HepG2 (cell line): ENCODE results near the gene RAB3A. TPM values are rescaled to one million over a fixed set of nuclear protein-coding genes. Genes with fewer than 3 reads are reported as not detected.

ENCODE experiments used
- ATAD3A ChIP-seq: sonication (generic); formaldehyde crosslinking; IDR thresholded peaks from 2 replicates; pipeline ENCODE4 v1.4.0; 2020; ENCODE audit warnings: missing genetic modification reagents
- ETV5 ChIP-seq: IDR thresholded peaks from 2 replicates; pipeline ENCODE4 v1.6.1; 2018; ENCODE audit warnings: missing biosample characterization, missing genetic modification reagents, inconsistent platforms, borderline replicate concordance
- EZH2 ChIP-seq: conservative IDR thresholded peaks from 2 replicates; pipeline ENCODE4 v1.6.1; 2012; ENCODE audit warnings: mild to moderate bottlenecking, low read depth, low read length, moderate library complexity
- GABPB1 ChIP-seq: IDR thresholded peaks from 2 replicates; pipeline ENCODE4 v1.6.1; 2016; ENCODE audit warnings: mild to moderate bottlenecking, missing genetic modification reagents, moderate library complexity, missing compliant biosample characterization
- ISL2 ChIP-seq: sonication (generic); formaldehyde crosslinking; IDR thresholded peaks from 2 replicates; pipeline ENCODE4 v1.5.0; 2020; ENCODE audit warnings: missing genetic modification reagents
- PCBP1 ChIP-seq: fragments of 200-400 bp; formaldehyde crosslinking; IDR thresholded peaks from 2 replicates; pipeline ENCODE4 v1.6.1; 2017; ENCODE audit warnings: mild to moderate bottlenecking, low read depth, low read length, borderline replicate concordance
- PTBP1 ChIP-seq: fragments of 200-400 bp; formaldehyde crosslinking; IDR thresholded peaks from 2 replicates; pipeline ENCODE4 v1.6.1; 2018; ENCODE audit warnings: low read length, low read depth; ENCODE audit not compliant: poor library complexity, severe bottlenecking
- RFX1 ChIP-seq: fragments of 450-650 bp; IDR thresholded peaks from 2 replicates; pipeline ENCODE4 v1.6.1; 2017
- SETDB1 ChIP-seq: sonication (generic); formaldehyde crosslinking; IDR thresholded peaks from 2 replicates; pipeline ENCODE4 v1.5.1; 2020; ENCODE audit warnings: missing genetic modification reagents, mild to moderate bottlenecking, borderline replicate concordance
- YEATS4 ChIP-seq: sonication (generic); formaldehyde crosslinking; IDR thresholded peaks from 2 replicates; pipeline ENCODE4 v1.4.0; 2020; ENCODE audit warnings: missing genetic modification reagents, borderline replicate concordance
- ZNF567 ChIP-seq: sonication (generic); formaldehyde crosslinking; IDR thresholded peaks from 2 replicates; pipeline ENCODE4 v1.8.1; 2023; ENCODE audit warnings: mild to moderate bottlenecking, missing genetic modification reagents, borderline replicate concordance
- ZNF781 ChIP-seq: sonication (generic); formaldehyde crosslinking; IDR thresholded peaks from 2 replicates; pipeline ENCODE4 v1.5.1; 2020; ENCODE audit warnings: borderline replicate concordance, mild to moderate bottlenecking, missing genetic modification reagents; ENCODE audit errors: not compliant biosample characterization
- ZNF788 ChIP-seq: sonication (generic); formaldehyde crosslinking; IDR thresholded peaks from 2 replicates; pipeline ENCODE4 v1.5.0; 2020; ENCODE audit warnings: mild to moderate bottlenecking, missing genetic modification reagents, borderline replicate concordance
- ZNF891 ChIP-seq: sonication (generic); formaldehyde crosslinking; IDR thresholded peaks from 2 replicates; pipeline ENCODE4 v1.5.0; 2020; ENCODE audit warnings: mild to moderate bottlenecking, missing genetic modification reagents
- ZSCAN20 ChIP-seq: sonication (generic); formaldehyde crosslinking; IDR thresholded peaks from 2 replicates; pipeline ENCODE4 v1.4.0; 2020; ENCODE audit warnings: missing genetic modification reagents, mild to moderate bottlenecking, borderline replicate concordance
- polyA plus RNA-seq, 8 experiments: library from polyadenylated mRNA; depleted of rRNA in 3 of 8; stranded (reverse) in 7 of 8; unstranded in 1 of 8; fragments of >200 nt; fragmentation: Illumina TruSeq in 4 of 8; extraction: Trizol in 4 of 8; gene quantifications; 2 replicates each; pipeline versions ENCODE4 v1.2.1 to v1.2.3, GENCODE V29; 2011 to 2016; ENCODE audit warnings: low read depth in 4 of 8, missing spikeins in 1 of 8, mixed read lengths in 1 of 8; ENCODE audit not compliant: insufficient read depth in 1 of 8
- total RNA-seq, 5 experiments: library from RNA; depleted of rRNA; stranded (reverse); fragments of >200 nt; fragmentation: Illumina TruSeq; extraction: Trizol; gene quantifications; 2 replicates each; pipeline ENCODE4 v1.2.3, GENCODE V29; 2016; ENCODE audit warnings: low read depth in 1 of 5
- TF ChIP-seq, protein P1 (sequence below): IDR thresholded peaks from 2 replicates; pipeline ENCODE4 v1.6.1; 2016; ENCODE audit warnings: missing genetic modification reagents, missing compliant biosample characterization
- TF ChIP-seq, protein P2 (sequence below): sonication (generic); formaldehyde crosslinking; IDR thresholded peaks from 2 replicates; pipeline ENCODE4 v1.4.0; 2020; ENCODE audit warnings: missing genetic modification reagents
- TF ChIP-seq, protein P3 (sequence below): sonication (generic); formaldehyde crosslinking; IDR thresholded peaks from 2 replicates; pipeline ENCODE4 v1.5.0; 2020; ENCODE audit warnings: mild to moderate bottlenecking, missing genetic modification reagents
- TF ChIP-seq, protein P4 (sequence below): IDR thresholded peaks from 2 replicates; pipeline ENCODE4 v1.6.1; 2016; ENCODE audit warnings: low read depth

Gene RAB3A
- total and polyA plus RNA-seq, 2 of the 13 experiments (the other 11 are each of a cell fraction or from before 2014, with no cell fraction given), result 0.58 to 0.98 TPM

DNA sequence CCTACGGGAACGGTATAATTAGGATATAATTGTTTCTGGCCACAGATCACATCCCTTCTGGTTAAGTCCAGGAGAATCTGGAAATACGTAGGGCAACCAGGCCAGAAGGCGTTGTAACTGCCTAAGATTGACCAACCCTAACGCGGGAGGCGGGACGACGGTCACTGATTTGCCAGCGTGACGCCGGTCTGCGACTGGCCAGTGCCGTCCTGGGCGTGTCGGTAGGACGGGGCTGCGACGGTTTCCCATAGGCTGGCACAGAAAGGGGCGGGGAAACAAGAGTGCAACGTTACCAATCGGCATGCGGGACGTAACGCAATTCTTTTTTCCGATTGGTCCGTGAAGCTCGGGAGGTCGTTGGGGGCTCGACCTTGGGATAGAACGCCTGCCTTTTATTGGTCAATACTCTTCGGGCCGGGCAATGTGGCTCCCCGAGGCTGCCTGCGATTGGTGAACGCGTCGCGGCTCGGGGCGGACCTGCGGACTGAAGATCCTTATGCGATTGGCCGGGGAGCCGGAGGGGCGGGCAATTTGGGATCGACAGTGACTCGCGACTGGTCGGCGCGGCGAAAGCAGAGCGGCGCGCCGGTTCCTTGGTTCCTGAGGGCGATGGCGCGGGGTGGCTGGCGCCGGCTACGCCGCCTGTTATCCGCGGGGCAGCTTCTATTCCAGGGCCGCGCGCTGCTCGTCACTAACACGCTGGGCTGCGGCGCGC, 11.0 kb downstream of the RAB3A start, which contains the start of gene MPV17L2 (continued):
- TF ChIP-seq, protein P1, sequence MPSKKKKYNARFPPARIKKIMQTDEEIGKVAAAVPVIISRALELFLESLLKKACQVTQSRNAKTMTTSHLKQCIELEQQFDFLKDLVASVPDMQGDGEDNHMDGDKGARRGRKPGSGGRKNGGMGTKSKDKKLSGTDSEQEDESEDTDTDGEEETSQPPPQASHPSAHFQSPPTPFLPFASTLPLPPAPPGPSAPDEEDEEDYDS (CRISPR knock-in tag), result peak; percentile 92
- TF ChIP-seq ZNF788 (CRISPR knock-in tag), result peak; percentile 51; the same call in 1 of the 2 replicates
- TF ChIP-seq ZNF567, result no peak
- TF ChIP-seq ZNF891 (CRISPR knock-in tag), result peak; percentile 52; the same call in 1 of the 2 replicates
- TF ChIP-seq, protein P2, sequence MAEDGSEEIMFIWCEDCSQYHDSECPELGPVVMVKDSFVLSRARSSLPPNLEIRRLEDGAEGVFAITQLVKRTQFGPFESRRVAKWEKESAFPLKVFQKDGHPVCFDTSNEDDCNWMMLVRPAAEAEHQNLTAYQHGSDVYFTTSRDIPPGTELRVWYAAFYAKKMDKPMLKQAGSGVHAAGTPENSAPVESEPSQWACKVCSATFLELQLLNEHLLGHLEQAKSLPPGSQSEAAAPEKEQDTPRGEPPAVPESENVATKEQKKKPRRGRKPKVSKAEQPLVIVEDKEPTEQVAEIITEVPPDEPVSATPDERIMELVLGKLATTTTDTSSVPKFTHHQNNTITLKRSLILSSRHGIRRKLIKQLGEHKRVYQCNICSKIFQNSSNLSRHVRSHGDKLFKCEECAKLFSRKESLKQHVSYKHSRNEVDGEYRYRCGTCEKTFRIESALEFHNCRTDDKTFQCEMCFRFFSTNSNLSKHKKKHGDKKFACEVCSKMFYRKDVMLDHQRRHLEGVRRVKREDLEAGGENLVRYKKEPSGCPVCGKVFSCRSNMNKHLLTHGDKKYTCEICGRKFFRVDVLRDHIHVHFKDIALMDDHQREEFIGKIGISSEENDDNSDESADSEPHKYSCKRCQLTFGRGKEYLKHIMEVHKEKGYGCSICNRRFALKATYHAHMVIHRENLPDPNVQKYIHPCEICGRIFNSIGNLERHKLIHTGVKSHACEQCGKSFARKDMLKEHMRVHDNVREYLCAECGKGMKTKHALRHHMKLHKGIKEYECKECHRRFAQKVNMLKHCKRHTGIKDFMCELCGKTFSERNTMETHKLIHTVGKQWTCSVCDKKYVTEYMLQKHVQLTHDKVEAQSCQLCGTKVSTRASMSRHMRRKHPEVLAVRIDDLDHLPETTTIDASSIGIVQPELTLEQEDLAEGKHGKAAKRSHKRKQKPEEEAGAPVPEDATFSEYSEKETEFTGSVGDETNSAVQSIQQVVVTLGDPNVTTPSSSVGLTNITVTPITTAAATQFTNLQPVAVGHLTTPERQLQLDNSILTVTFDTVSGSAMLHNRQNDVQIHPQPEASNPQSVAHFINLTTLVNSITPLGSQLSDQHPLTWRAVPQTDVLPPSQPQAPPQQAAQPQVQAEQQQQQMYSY, result 0 out of 2 replicates have a peak, but pooled peaks have one; percentile 40
- no peak for TF ChIP-seq ZSCAN20 (CRISPR knock-in tag)
- peak; percentile 33; the same call in 1 of the 2 replicates for TF ChIP-seq ISL2 (CRISPR knock-in tag)
- TF ChIP-seq GABPB1, result peak; percentile 69
- no peak for TF ChIP-seq PTBP1
- TF ChIP-seq PCBP1, result peak; percentile 76; the same call in 1 of the 2 replicates
- no peak for TF ChIP-seq ATAD3A (CRISPR knock-in tag)
- TF ChIP-seq, protein P3, sequence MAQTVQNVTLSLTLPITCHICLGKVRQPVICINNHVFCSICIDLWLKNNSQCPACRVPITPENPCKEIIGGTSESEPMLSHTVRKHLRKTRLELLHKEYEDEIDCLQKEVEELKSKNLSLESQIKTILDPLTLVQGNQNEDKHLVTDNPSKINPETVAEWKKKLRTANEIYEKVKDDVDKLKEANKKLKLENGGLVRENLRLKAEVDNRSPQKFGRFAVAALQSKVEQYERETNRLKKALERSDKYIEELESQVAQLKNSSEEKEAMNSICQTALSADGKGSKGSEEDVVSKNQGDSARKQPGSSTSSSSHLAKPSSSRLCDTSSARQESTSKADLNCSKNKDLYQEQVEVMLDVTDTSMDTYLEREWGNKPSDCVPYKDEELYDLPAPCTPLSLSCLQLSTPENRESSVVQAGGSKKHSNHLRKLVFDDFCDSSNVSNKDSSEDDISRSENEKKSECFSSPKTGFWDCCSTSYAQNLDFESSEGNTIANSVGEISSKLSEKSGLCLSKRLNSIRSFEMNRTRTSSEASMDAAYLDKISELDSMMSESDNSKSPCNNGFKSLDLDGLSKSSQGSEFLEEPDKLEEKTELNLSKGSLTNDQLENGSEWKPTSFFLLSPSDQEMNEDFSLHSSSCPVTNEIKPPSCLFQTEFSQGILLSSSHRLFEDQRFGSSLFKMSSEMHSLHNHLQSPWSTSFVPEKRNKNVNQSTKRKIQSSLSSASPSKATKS, result no peak
- no peak for TF ChIP-seq SETDB1 (CRISPR knock-in tag)
- no peak for TF ChIP-seq RFX1
- no peak for TF ChIP-seq ZNF781 (CRISPR knock-in tag)
- no peak for TF ChIP-seq EZH2
- TF ChIP-seq YEATS4 (CRISPR knock-in tag), result peak; percentile 37; the same call in 1 of the 2 replicates
- TF ChIP-seq ETV5 (CRISPR knock-in tag), result no peak
- TF ChIP-seq, protein P4, sequence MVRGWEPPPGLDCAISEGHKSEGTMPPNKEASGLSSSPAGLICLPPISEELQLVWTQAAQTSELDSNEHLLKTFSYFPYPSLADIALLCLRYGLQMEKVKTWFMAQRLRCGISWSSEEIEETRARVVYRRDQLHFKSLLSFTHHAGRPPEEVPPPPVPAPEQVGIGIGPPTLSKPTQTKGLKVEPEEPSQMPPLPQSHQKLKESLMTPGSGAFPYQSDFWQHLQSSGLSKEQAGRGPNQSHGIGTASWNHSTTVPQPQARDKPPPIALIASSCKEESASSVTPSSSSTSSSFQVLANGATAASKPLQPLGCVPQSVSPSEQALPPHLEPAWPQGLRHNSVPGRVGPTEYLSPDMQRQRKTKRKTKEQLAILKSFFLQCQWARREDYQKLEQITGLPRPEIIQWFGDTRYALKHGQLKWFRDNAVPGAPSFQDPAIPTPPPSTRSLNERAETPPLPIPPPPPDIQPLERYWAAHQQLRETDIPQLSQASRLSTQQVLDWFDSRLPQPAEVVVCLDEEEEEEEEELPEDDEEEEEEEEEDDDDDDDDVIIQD, result no peak; the same call in 1 of the 2 replicates
